GM21367 (cell line): Measurements from ENCODE around the gene ACTL7B.
A peak's percentile ranks its signal among the peaks of the same experiment; 100 is the strongest.
"Not testable (repeated sequence)": the region's sequence is repeated elsewhere in the genome, so short reads cannot be mapped to it uniquely, and the experiment has no call there.

ENCODE experiments used
- ATAC-seq: cut with Tn5 transposase; IDR thresholded peaks from one replicate; pipeline ENCODE4 v1.9.1; 2021; ENCODE audit not compliant: unreplicated experiment

The ACTL7B gene

DNA sequence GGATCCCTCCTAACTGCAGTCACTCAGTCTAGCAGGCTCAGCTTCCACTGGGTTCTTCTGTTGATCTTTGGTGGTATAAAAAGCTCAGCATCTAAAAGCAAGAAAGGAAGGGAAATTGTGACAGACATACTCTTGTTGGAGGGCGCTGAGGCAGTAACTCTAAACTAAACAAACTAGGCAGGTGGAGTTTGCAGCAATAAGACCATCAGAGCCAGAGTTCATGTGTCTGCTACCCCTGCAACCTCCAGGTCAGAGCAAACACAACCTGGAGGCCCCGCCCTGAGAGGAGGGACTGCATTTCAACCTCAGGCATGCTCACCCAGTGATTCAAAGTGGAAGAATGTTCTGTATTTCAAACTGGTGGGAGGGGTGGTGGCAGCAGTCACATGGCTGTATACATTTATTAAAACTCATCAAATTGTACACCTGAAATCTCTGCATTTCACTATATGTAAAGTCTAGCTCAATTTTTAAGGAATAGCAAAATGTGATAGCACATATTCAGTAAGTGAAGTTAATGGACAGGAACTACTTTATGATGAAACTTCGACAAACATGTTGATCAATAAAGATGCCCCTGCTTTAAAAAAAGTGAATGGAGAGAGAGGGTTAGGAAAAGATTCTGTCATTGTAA lies 13.4 kb upstream of the ACTL7B start:
- ATAC-seq: no peak

GRCh38 chr9:108867829-108868228 lies 12.0 kb upstream of the ACTL7B start:
- no peak for ATAC-seq

- ATAC-seq: no peak
These were observed 11.3 kb upstream of the ACTL7B start for GRCh38 chr9:108867116-108867515.

GRCh38 chr9:108866001-108866420 lies 10.2 kb upstream of the ACTL7B start:
- ATAC-seq: no peak

- no peak for ATAC-seq
These were observed 9.3 kb upstream of the ACTL7B start for GRCh38 chr9:108865037-108865436.

- no peak for ATAC-seq
These were observed 8.7 kb upstream of the ACTL7B start for GRCh38 chr9:108864446-108864845.

- no peak for ATAC-seq
These were observed 8.1 kb upstream of the ACTL7B start for GRCh38 chr9:108863891-108864290.

DNA sequence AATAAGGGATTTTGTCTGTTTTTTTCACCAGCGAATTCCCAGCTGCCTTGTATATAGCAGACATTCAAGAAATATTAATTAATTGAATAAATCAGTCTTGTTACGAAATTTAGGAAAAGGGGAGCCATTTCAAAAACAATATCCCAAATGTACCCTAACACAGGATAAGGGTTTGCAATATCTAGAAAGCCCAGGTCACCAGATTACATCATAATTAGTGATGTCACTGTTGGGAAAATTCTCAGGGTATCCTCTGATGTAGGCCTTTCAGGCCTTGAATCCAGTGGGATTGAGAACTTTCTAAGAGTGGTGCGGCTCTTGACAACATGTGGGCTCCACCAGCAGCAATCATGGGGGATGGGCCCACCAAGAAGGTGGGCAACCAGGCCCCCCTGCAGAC lies 6.2 kb upstream of the ACTL7B start, which contains the start of gene ACTL7A:
ACTL7A (plus strand) TSS at position 270 of the 400 bp plus-strand sequence; CDS start at position 327, 57 bp downstream.
- no peak for ATAC-seq

DNA sequence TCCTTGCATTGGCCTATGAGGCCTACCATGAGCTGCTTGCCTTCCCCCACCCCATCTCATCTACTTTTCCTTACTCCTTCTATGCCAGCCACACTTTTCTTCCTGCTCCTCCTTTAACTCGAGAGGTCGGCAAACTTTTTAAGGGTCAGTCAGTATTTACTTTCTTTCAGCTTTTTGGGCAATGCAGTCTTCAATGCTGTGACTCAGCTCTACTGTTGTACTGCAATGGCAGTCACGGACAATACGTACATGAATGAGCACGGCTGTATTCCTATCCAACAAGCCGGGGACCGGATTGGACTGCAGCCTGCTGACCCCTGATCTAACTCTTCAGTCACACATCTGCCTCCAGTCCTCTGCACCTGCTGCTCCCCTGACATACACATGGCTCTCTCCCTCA lies 5.7 kb upstream of the ACTL7B start:
- ATAC-seq: no peak

DNA sequence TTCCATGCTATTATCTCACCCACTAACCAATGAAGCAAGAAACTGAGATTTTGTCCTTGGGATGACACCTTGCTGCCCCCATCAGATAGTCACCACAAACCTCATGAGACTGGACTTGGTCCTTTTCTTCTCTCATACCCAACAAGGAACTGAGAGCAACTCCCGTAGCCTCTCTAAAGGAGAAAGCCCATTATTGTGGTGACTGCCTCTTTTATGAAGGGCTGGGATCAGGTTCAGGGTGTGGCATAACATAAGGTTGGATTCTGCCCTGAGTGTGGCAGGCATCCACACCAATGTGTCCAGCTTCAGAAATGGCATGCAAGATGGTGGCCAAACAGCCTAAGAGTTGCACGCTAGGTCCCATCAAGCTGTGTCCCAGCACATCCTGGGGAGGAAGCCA lies 5.0 kb upstream of the ACTL7B start:
- no peak for ATAC-seq

DNA sequence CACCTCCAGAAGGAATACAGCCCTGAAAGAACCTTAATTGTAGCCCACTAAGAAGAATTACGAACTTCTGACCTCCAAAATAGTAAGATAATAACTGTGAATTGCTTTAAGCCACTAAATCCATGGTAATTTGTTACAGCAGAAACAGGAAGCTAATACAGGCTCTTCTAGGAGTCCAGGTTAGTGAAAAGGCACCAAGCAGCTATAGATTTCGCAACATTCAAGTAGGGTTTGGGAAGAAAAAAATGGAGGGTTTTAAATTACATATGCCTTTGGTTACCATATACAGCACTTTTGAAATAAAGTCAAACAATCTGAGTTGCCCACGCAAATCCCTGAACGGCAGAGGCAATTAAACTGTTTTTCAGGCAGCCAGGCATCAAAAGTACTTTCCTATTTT lies 4.6 kb upstream of the ACTL7B start:
- no peak for ATAC-seq

DNA sequence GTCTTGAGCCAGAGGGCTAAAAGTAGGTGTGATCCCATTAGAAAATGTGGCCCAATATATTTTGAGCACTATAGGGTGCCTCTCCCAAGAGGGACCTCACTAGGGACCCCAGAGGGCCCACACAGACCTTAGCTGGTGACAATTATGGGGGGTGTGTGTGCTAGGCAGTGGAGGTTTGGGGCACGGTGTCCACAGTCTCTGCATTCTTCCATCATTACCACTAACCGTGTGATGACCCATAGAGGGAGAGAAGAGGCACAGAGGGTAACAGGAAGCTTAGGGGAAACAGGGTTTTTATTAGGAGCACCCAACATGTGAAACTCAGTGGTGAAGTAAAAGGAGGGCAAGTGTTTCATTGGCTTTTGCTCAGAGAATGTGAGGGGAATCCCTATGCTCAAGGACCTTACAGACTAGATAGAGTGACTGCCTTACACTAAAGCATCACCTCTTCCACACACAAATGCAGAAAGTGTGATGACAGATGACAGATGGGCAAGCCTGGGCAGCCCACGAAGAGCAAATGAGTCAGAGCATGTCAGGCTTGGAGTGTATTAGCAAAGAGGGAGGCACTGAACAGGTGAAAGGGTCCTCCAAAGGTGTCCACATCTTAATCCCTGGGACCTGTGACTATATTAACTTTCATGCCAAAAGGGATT lies 3.8 kb upstream of the ACTL7B start:
- peak; percentile 58 for ATAC-seq

GRCh38 chr9:108857572-108857971 lies 1.8 kb upstream of the ACTL7B start:
- ATAC-seq: no peak

GRCh38 chr9:108855529-108855886 lies 278 bp downstream of the ACTL7B start:
- ATAC-seq: no peak

- ATAC-seq: no peak
These were observed 901 bp downstream of the ACTL7B start for GRCh38 chr9:108854641-108855528.

GRCh38 chr9:108854094-108854493 lies 1.7 kb downstream of the ACTL7B start:
- no peak for ATAC-seq

- no peak for ATAC-seq
These were observed 3.7 kb downstream of the ACTL7B start for GRCh38 chr9:108852079-108852478.

GRCh38 chr9:108851138-108851537 lies 4.6 kb downstream of the ACTL7B start:
- ATAC-seq: no peak

DNA sequence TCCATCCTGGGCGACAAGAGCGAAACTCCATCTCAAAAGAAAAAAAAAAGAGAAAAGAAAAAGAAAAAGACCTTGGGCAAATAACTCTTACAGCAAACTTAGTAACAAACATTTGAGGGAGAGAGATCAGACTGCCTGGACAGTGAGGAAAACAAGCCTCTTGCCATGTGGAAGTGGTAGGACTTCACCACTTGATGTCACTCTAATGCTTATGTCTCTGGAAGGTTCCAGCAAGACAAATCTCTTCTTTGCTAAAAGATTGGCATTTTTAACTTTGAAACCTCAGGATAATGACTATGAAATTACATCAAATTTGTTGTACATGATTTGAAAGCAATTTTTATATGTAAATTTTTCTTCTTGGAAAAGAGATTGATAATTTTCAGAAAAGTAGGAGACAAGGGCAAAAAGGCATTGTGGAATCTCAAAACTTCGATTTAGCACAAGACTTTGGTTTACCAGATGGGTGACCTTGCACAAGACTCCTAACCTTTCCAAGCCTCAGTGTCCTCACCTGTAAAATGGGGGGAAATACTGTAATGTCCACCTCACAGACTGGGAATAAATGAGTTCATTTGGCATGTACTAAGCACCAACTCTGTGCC lies 5.4 kb downstream of the ACTL7B start:
- no peak for ATAC-seq

GRCh38 chr9:108848296-108848695 lies 7.5 kb downstream of the ACTL7B start:
- ATAC-seq: not testable (repeated sequence)

DNA sequence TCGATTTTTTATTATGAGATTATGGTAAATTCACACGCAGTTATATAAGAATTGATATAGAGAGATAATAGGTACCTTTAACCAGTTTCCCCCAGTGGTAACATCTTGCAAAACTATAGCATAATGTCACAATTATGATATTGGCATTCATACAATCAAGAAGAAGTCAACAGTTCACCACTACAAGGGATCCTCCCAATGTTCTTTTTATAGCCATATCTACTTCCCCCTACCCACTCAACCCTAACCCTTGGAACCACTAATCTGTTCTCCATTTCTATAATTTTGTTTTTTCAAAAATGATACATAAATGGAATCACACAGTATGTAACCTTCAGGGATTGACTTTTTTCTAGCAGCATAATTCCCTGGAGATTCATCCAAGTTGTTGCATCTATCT lies 9.8 kb downstream of the ACTL7B start:
- no peak for ATAC-seq
